K562 (cell line): ENCODE results near the gene SPI1. TPM values are rescaled to one million over a fixed set of nuclear protein-coding genes. Genes with fewer than 3 reads are reported as not detected.

ENCODE experiments used
- BRD4 ChIP-seq: fragments of 200-600 bp; sonication (generic); IDR thresholded peaks from 2 replicates; pipeline ENCODE4 v1.6.1; 2017; ENCODE audit warnings: inconsistent platforms
- GABPA ChIP-seq: fragments of 200-800 bp; sonication (Bioruptor generic); conservative IDR thresholded peaks from 2 replicates; pipeline ENCODE4 v1.6.1; 2016; ENCODE audit warnings: low read depth, missing genetic modification characterization, missing compliant biosample characterization
- KLF16 ChIP-seq: IDR thresholded peaks from 2 replicates; pipeline ENCODE4 v1.6.1; 2016; ENCODE audit warnings: antibody characterized with exemption
- MTA3 ChIP-seq: fragments of 450-650 bp; formaldehyde crosslinking; IDR thresholded peaks from 2 replicates; pipeline ENCODE4 v1.6.1; 2017; ENCODE audit warnings: mild to moderate bottlenecking, borderline replicate concordance
- NRF1 ChIP-seq, 2 experiments: fragments of 450-650 bp; IDR thresholded peaks in 1 of 2; conservative IDR thresholded peaks in 1 of 2; 2 replicates each; pipeline ENCODE4 v1.6.1; 2014; ENCODE audit warnings: mild to moderate bottlenecking in 2 of 2
- SMARCE1 ChIP-seq: fragments of 450-650 bp; IDR thresholded peaks from 2 replicates; pipeline ENCODE4 v1.7.1; 2016; ENCODE audit warnings: mild to moderate bottlenecking
- polyA plus RNA-seq, 8 experiments: library from polyadenylated mRNA; depleted of rRNA in 4 of 8; stranded (reverse) in 5 of 8; unstranded in 3 of 8; fragments of >200 nt; fragmentation: Nextera tagmentation in 2 of 8; fragmentation: Illumina TruSeq in 1 of 8; extraction: Ambion mirVana in 2 of 8; extraction: Trizol in 1 of 8; gene quantifications; 2 replicates each; pipeline versions ENCODE4 v1.2.1 to v1.2.3, GENCODE V29; 2011 to 2014; ENCODE audit warnings: inconsistent platforms in 1 of 8, missing spikeins in 1 of 8
- total RNA-seq, 7 experiments: library from RNA; depleted of rRNA in 6 of 7; stranded (reverse); fragments of >200 nt in 6 of 7; fragmentation: Illumina TruSeq in 2 of 7; extraction: Trizol in 2 of 7; gene quantifications; 2 replicates each; pipeline versions ENCODE4 v1.2.1 to v1.2.3, GENCODE V29; 2011 to 2021; ENCODE audit warnings: low replicate concordance in 1 of 7
- TF ChIP-seq, protein P1 (sequence below): fragments of 250-450 bp; sonication (Bioruptor Pico); IDR thresholded peaks from 2 replicates; pipeline ENCODE4 v1.5.0; 2021; ENCODE audit warnings: mild to moderate bottlenecking, moderate library complexity
- TF ChIP-seq, protein P2 (sequence below): fragments of 250-450 bp; sonication (Bioruptor Pico); IDR thresholded peaks from 2 replicates; pipeline ENCODE4 v1.4.0; 2020; ENCODE audit warnings: mild to moderate bottlenecking, moderate library complexity
- TF ChIP-seq, protein P3 (sequence below), 3 experiments: fragments of 200-800 bp in 1 of 3; sonication (Bioruptor generic) in 1 of 3; sonication (generic) in 1 of 3; formaldehyde crosslinking in 1 of 3; IDR thresholded peaks; 2 replicates each; pipeline versions ENCODE4 v1.6.1 to v1.8.0; 2016 to 2022; ENCODE audit warnings: mild to moderate bottlenecking in 2 of 3, missing compliant biosample characterization in 2 of 3, missing genetic modification characterization in 2 of 3, missing genetic modification reagents in 1 of 3
- TF ChIP-seq, protein P4 (sequence below), 2 experiments: fragments of 250-450 bp in 1 of 2; fragments of 450-650 bp in 1 of 2; sonication (Bioruptor Pico) in 1 of 2; IDR thresholded peaks; 2 replicates each; pipeline versions ENCODE4 v1.6.1 to v1.8.0; 2016 to 2021; ENCODE audit warnings: mild to moderate bottlenecking in 2 of 2, moderate library complexity in 2 of 2, missing compliant biosample characterization in 1 of 2, missing genetic modification characterization in 1 of 2

The SPI1 gene
- total and polyA plus RNA-seq, 9 of the 15 experiments (the other 6 are each of a cell fraction or from before 2014, with no cell fraction given), result 0.10 to 33.7 (median 10.3) TPM

DNA sequence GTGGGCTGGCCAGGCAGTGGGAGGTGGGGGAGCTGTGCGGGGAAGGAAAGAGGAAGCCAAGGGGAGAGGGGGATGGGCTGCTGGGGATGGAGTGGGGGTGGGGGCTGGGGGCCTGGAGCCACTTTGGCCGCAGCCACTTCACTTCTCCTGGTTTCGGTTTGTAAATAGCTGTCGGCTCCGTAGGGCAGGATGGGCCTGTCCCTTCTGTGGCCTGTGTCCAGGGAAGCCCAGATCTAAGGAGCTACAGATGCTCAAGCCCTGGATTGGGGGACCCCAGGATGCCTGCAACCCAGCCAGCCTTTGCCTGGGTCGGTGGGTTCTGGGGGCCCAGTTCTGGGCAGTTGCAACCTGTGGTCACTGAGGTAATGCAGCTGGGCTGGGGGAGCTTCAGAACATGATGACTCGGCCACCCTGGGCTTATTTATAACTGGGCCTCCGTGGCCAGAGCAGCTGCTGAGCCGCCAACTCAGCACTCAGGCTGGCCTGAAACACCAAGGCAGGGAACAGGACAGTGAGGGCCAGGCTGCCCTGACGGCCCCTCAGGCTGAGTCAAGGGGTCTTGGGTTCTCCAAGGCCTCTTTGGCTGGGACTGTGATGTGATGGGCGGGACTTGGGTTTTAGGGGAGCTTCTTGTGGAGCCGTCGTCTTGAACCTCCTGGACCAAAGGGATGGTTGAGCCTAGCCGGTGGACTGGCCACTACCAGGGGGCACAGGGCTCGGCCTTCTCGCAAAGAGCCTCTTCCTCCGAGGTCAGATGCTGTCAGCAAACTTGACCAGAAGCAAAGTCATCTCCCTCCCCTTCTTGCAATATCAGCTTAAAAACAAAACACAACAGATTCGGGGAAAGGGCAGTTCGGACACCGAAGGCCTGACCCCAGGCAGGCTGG lies 15.1 kb upstream of the SPI1 start (continued):
- TF ChIP-seq, protein P1, sequence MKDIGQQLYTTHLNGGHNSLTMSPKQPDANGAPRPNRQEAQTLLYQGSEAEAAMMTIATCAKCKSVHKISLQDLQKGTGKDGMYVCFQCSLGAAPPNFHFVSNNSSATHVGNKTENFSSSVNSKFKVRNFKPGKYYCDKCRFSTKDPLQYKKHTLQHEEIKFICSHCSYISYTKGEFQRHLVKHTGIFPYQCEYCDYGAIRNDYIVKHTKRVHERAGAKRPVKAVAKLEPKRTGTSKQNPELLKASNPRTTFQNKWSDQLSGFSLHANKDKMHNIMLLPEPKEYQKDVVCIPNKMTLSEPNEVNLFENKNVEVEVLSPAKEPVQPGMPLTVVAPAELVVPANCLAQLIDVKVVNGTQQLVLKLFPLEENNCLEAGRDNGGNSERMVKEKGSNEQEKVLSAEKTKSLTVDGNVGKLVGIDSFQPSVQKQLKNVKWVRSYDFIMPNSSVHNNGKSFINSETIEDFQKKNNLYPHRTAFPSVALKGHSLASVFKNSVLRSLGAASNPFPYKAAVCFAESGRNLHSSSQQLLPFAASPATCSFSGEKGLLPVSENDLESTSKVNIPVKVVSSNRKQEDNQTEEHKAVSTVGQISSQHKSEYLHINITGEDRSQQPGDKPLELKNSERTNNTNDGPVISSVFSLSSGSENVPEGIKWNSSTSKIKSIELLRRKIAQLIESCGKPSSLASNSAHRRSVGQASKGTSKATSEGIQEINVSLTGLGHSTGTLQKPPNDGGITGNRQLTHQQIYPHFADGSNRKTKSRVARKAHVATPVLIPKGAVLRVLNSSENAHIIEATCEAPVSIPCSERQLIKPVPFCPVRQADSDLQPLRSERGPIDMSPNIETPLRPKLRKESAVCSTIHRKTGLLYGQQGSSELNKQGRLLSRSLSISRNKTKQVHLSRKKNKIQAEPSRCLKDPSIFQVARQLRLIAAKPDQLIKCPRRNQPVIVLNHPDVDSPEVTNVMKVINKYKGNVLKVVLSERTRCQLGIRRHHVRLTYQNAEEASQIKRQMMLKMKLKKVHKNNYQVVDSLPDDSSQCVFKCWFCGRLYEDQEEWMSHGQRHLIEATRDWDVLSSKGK (CRISPR knock-in tag), result no peak
- TF ChIP-seq NRF1 (conservative IDR thresholded peaks at IDR 0.05 in 1 of 2, IDR thresholded peaks at IDR 0.05 in 1 of 2), result 0 out of 4 replicates have a peak, but pooled peaks of 1 of the 2 experiments have one; percentile 9
- TF ChIP-seq GABPA, result no peak
- TF ChIP-seq KLF16, result 0 out of 2 replicates have a peak, but pooled peaks have one; percentile 11
- TF ChIP-seq, protein P2, sequence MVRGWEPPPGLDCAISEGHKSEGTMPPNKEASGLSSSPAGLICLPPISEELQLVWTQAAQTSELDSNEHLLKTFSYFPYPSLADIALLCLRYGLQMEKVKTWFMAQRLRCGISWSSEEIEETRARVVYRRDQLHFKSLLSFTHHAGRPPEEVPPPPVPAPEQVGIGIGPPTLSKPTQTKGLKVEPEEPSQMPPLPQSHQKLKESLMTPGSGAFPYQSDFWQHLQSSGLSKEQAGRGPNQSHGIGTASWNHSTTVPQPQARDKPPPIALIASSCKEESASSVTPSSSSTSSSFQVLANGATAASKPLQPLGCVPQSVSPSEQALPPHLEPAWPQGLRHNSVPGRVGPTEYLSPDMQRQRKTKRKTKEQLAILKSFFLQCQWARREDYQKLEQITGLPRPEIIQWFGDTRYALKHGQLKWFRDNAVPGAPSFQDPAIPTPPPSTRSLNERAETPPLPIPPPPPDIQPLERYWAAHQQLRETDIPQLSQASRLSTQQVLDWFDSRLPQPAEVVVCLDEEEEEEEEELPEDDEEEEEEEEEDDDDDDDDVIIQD (CRISPR knock-in tag), result no peak
- 0 out of 2 replicates have a peak, but pooled peaks have one; percentile 15 for TF ChIP-seq MTA3
- TF ChIP-seq SMARCE1, result no peak; the same call in 1 of the 2 replicates
- peak; percentile 83; the same call in 1 of the 2 replicates for TF ChIP-seq BRD4
- TF ChIP-seq, protein P3, sequence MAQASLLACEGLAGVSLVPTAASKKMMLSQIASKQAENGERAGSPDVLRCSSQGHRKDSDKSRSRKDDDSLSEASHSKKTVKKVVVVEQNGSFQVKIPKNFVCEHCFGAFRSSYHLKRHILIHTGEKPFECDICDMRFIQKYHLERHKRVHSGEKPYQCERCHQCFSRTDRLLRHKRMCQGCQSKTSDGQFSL (CRISPR knock-in tag; IDR thresholded peaks at IDR 0.05), result peak; percentile 52; the same call in 1 of the 2 replicates
- TF ChIP-seq, protein P3 (tag; IDR thresholded peaks at IDR 0.05), result no peak
- TF ChIP-seq, protein P4, sequence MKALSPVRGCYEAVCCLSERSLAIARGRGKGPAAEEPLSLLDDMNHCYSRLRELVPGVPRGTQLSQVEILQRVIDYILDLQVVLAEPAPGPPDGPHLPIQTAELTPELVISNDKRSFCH (CRISPR knock-in tag; IDR thresholded peaks at IDR 0.05), result no peak
- TF ChIP-seq, protein P4 (tag; IDR thresholded peaks at IDR 0.05), result 0 out of 2 replicates have a peak, but pooled peaks have one; percentile 40
